ENCODE measurements around the gene TRIM22.
"Not testable (repeated sequence)": the region's sequence is repeated elsewhere in the genome, so short reads cannot be mapped to it uniquely, and the experiment has no call there.

TRIM22 gene, protein sequence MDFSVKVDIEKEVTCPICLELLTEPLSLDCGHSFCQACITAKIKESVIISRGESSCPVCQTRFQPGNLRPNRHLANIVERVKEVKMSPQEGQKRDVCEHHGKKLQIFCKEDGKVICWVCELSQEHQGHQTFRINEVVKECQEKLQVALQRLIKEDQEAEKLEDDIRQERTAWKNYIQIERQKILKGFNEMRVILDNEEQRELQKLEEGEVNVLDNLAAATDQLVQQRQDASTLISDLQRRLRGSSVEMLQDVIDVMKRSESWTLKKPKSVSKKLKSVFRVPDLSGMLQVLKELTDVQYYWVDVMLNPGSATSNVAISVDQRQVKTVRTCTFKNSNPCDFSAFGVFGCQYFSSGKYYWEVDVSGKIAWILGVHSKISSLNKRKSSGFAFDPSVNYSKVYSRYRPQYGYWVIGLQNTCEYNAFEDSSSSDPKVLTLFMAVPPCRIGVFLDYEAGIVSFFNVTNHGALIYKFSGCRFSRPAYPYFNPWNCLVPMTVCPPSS

DNA sequence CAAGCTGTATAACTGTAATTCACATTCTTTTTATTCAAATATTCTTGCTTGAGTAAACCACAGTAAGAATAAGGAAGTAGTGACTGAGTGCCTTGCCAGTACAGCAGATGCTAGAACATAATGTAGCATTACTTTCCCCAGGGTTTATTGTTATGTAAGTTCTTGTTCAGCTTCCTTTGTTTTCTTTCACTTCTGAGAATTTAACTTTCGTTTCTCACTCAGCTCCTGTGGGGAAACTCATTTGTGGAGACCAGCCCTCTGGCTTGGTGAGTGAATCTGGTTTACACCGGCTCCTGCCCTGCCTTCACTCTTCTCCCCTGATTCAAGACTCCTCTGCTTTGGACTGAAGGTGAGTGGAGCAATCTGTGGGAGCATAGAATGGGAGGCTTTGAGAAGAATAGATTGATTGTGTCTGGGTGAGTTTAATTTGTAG, at the start of gene TRIM22:
Gene TRIM22, plus strand, starts transcription at position 240 of the 433 bp plus-strand sequence. CDS start 6,443 bp downstream, outside the sequence.
- DNase-seq, result no peak

GRCh38 chr11:5639953-5640352, 49.6 kb upstream of the TRIM22 start:
- DNase-seq, result no peak

DNA sequence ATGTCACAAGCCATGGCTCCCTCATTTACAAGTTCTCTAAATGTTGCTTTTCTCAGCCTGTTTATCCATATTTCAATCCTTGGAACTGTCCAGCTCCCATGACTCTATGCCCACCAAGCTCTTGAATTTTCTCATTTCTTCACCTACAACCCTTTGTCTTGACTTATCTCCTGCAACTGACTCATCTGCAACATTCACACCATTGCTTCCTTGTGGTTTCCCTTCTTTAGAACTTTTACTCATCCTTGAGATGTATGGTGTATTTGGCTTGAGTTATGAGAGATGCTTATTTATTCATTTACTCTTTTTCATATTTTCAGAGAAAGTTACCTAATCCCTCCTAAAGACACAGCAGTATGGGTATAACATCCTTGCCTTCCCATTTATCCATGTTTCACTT, 46.0 kb upstream of the TRIM22 start:
- DNase-seq, result no peak

DNA sequence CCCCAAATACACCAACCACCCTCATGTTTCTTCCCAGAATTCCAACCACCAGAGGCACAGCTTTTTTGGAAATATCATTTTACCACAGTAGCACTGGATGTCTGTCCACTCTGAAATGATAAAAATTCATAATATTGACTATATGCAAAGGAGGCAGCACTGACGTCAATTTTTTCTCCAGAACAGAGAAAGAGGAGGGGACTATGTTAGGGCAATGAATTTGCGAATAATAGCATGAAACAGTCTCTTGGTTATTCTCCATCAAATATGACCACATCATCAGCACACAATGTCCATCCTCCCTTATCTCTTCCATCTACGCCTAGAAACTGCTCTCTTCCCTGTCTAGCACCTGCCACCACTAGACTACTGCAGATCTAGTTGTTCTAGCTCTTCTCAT, 43.5 kb upstream of the TRIM22 start:
- no peak for DNase-seq

DNA sequence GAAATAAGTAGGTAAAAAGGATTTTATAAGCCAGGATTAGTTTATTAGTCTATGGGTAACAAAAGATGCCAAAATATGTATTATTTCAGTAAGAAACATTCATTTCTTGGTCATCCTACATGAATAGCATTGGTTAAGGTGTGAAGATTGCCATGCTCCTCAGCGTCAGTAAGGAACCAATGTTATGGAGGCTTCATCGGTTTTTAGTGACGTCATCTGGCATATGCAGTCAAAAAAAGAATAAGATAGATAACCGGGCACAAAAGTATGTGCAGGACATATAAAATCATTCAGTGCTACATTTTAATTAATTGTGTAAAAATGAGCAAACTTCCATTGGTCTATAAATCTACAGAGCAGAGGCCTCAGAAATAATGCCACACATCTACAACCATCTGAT, 34.1 kb upstream of the TRIM22 start:
- no peak for DNase-seq

DNA sequence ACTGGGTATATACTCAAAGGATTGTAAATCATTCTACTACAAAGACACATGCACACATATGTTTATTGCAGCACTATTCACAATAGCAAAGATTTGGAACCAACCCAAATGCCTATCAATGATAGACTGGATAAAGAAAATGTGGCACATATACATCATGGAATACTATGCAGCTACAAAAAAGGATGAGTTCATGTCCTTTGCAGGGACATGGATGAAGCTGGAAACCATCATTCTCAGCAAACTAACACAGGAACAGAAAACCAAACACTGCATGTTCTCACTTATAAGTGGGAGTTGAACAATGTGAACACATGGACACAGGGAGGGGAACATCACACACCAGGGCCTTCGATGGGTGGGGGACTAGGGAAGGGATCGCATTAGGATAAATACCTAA, 32.6 kb upstream of the TRIM22 start:
- DNase-seq, result not testable (repeated sequence)

GRCh38 chr11:5658318-5658717, 31.3 kb upstream of the TRIM22 start:
- no peak for DNase-seq

GRCh38 chr11:5663511-5663910, 26.1 kb upstream of the TRIM22 start:
- DNase-seq, result no peak

DNA sequence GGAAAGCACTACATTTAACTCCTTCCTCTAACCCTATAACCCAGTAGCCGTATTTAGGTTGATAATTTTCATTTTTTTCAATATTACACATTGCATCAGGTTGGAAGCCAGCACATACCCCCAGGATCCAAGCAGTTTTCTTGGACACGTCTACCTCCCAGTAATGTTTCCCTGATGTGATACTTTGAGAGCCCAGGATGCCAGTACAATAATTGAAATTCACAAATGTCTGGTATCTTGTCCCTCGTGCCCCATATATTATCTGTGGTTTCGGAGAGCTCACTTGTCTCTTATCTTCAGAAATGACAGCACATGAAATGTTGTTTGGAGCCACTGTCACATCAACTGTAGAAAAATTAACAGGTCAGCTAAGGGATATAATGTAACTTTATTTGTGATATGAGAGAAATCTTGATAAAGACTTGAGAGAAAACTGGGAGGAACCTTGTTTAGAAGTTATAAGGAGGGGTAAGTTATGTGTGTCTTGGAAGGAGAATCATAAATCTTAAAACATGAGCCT, 24.5 kb upstream of the TRIM22 start:
- DNase-seq, result no peak

GRCh38 chr11:5665746-5666401, 23.7 kb upstream of the TRIM22 start:
- no peak for DNase-seq

GRCh38 chr11:5666402-5666793, 23.2 kb upstream of the TRIM22 start:
- DNase-seq, result no peak

DNA sequence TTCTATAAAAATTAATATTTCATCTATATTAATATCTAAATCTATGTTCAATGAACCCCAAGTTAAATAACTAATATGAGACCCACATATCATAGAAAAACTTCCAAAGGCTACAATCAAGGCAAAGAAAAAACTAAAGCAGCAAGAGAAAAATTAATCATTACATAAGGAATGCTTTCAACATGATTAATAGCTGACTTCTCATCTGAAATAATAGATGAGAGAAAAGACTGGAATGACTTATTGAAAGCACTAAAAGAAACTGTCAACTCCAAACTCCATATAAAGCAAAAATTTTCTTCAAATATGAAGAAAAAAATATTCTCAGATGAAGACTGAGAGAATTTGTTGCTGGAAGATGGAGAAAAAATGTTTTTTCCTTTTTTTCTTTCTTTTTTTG, 17.8 kb upstream of the TRIM22 start:
- no peak for DNase-seq

GRCh38 chr11:5674391-5674790, 15.2 kb upstream of the TRIM22 start:
- no peak for DNase-seq

- no peak for DNase-seq
Measured at GRCh38 chr11:5679811-5680210, 9.8 kb upstream of the TRIM22 start.

- DNase-seq, result not testable (repeated sequence)
Measured at GRCh38 chr11:5682890-5683441, 6.6 kb upstream of the TRIM22 start.

DNA sequence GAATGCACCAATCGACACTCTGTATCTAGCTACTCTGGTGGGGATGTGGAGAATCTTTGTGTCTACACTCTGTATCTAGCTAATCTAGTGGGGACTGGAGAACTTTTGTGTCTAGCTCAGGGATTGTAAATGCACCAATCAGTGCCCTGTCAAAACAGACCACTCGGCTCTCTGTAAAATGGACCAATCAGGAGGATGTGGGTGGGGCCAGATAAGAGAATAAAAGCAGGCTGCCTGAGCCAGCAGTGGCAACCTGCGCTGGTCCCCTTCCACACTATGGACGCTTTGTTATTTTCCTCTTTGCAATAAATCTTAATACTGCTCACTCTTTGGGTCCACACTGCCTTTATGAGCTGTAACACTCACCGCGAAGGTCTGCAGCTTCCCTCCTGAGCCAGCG, 6.0 kb upstream of the TRIM22 start:
- not testable (repeated sequence) for DNase-seq

DNA sequence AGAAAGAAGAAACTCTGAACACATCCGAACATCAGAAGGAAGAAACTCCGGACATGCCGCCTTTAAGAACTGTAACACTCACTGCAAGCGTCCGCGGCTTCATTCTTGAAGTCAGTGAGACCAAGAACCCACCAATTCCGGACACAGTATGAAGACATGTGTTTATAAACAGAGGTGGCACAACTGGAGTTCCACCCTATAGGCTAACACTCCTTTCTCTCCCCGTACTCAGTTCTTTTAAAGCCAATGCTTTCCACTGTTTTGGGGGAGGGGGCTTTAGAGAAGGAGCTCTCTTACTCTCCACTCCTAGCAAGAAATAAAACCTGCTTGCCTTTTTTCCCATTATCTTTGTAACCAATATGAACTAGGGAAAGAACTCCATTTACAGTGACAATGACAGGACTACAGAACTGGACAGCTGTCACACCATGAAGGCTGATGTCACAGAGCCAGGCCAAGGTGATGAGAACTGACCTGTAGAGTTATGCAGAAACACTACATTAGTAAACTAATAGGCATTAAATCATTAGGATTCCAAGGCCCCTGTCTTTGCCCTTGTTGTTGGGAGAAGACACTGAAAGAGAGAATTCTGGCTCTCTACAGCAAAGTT, 5.4 kb upstream of the TRIM22 start:
- DNase-seq, result no peak

GRCh38 chr11:5684646-5685362, 4.8 kb upstream of the TRIM22 start, which contains the start of gene TRIM5:
Gene TRIM5, minus strand, starts transcription at chr11:5685074. Its CDS starts 4,897 bp downstream, at chr11:5680177.
- no peak for DNase-seq

DNA sequence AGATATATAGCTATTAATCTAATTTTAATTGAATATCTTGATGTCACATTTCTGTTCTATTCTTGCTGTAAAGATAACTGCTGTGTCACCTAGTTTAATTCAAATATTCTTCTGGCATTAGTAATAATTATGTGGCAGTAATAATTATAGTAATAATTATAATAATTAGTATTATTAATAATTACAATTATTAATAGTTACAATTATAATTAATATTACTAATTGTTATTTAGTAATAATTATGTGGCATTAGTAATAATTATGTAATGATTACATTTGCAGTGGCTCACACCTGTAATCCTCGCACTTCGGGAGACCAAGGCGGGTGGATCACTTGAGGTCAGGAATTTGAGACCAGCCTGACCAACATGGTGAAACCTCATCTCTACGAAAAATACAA, 3.2 kb upstream of the TRIM22 start:
- no peak for DNase-seq

DNA sequence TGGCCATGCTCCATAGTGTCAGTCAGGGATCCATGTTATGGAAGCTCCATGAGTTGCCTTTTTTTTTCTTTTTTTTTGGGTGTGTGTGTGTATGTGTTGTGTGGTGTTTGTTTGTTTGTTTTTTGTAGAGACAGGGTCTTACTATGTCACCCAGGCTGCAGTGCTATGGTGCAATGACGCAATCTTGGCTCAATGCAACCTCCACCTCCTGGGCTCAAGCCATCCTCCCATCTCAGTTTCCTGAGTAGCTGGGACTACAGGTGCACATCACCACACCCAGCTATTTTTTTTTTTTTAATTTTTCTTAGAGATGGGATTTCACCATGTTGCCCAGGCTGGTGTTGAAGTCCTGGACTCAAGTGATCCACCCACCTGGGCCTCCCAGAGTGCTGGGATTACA, 1.1 kb upstream of the TRIM22 start:
- DNase-seq, result no peak

DNA sequence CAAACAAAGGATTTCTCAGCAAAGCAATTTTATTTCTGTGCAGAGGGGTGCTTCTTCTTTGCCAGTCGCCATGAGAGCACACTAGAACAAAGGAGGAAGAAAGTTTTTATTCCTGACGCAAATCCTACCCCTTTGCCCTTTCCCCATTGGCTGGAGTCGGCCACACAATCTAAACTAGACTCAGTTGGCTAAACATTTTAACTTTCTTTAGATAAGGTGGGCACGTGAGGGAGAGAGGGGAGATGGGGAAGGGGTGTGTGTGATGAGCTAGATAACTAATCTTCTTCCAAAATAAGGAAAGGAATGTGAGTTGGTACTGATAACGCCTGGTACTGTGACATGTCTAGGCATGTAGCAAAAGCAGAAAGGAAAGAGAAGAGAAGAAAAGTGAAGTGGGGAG, 626 bp downstream of the TRIM22 start:
- no peak for DNase-seq

DNA sequence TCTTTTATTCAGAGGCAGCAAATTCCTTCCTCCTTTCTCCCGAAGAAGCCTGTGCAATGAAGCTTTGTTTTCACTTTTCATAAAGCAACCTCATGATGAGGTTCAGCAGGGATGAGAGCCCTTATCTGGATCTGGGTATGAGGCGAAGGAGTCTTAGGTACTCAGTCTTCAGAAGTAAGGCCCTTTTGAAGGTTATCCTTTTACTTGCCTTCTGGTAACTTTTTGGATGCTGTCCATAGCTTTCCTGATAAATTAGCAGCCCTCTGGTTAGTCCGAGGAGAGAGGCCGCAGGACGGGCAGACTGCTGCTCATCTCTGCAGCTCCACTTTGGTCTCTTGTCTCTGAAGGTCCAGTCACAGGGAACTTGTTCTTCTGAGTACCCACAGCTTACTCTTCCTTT, 1.1 kb downstream of the TRIM22 start:
- no peak for DNase-seq
